Mucosa of descending colon (tissue), 3 donors: ENCODE measurements around the gene SYNE2. TPM values are rescaled to one million over a fixed set of nuclear protein-coding genes. Genes with fewer than 3 reads are reported as not detected.
"Not testable (repeated sequence)": the region's sequence is repeated elsewhere in the genome, so short reads cannot be mapped to it uniquely, and the experiment has no call there.

ENCODE experiments used
- ATAC-seq: fragments of 200-7000 bp; cut with Tn5 transposase; one replicate; pipeline ENCODE4 v1.9.1; 2020; ENCODE audit warnings: mild to moderate bottlenecking, moderate library complexity
- DNase-seq, 3 donors: peaks; one replicate each; pipeline ENCODE4 v3.0.0-alpha.2; 2020
- H3K36me3 ChIP-seq: fragments of 200-600 bp; one replicate; pipeline ENCODE4 v1.8.0; 2021; ENCODE audit warnings: low read depth, mild to moderate bottlenecking
- H3K4me1 ChIP-seq: fragments of 200-600 bp; one replicate; pipeline ENCODE4 v1.8.0; 2021; ENCODE audit warnings: low read depth, mild to moderate bottlenecking
- H3K4me3 ChIP-seq: fragments of 200-600 bp; one replicate; pipeline ENCODE4 v1.8.0; 2021; ENCODE audit warnings: mild to moderate bottlenecking
- H3K9me3 ChIP-seq: fragments of 200-600 bp; one replicate; pipeline ENCODE4 v1.8.0; 2021; ENCODE audit warnings: mild to moderate bottlenecking
- intact Hi-C, 2 donors: fragments of 100-400 bp; cut with DNase I in 1 of 2; cut with micrococcal nuclease in 1 of 2; formaldehyde crosslinking; loops; one replicate each; pipeline versions ENCODE4 v1.11.0 to v1.11.1; 2022; cut with DNase I, micrococcal nuclease
- long read RNA-seq, 2 donors: library from polyadenylated mRNA; unstranded; transcript quantifications; one replicate each; pipeline ENCODE4 v2.0.0, GENCODE V29; 2019 to 2021
- total RNA-seq, 3 donors: library from RNA; stranded (reverse); fragmentation: NEBNext Ultra II Directional in 2 of 3; extraction: Animal tissue kit (Norgen Biotek cat#: 25700) in 2 of 3; gene quantifications; one replicate each; pipeline versions ENCODE4 v1.2.1 to v1.2.4, GENCODE V29; 2021 to 2023
- TF ChIP-seq, protein P1 (sequence below): fragments of 200-600 bp; IDR thresholded peaks from one replicate; pipeline ENCODE4 v1.8.0; 2022; ENCODE audit warnings: antibody characterized with exemption, mild to moderate bottlenecking
- donor health status: DM: no; HTN: no; CAD: no; lungs with moderate emphysema.
- donor health status: DM: no; HTN: no; CAD: no.
- donor health status: DM: no; HTN: yes; CAD: no.

The SYNE2 gene, protein sequence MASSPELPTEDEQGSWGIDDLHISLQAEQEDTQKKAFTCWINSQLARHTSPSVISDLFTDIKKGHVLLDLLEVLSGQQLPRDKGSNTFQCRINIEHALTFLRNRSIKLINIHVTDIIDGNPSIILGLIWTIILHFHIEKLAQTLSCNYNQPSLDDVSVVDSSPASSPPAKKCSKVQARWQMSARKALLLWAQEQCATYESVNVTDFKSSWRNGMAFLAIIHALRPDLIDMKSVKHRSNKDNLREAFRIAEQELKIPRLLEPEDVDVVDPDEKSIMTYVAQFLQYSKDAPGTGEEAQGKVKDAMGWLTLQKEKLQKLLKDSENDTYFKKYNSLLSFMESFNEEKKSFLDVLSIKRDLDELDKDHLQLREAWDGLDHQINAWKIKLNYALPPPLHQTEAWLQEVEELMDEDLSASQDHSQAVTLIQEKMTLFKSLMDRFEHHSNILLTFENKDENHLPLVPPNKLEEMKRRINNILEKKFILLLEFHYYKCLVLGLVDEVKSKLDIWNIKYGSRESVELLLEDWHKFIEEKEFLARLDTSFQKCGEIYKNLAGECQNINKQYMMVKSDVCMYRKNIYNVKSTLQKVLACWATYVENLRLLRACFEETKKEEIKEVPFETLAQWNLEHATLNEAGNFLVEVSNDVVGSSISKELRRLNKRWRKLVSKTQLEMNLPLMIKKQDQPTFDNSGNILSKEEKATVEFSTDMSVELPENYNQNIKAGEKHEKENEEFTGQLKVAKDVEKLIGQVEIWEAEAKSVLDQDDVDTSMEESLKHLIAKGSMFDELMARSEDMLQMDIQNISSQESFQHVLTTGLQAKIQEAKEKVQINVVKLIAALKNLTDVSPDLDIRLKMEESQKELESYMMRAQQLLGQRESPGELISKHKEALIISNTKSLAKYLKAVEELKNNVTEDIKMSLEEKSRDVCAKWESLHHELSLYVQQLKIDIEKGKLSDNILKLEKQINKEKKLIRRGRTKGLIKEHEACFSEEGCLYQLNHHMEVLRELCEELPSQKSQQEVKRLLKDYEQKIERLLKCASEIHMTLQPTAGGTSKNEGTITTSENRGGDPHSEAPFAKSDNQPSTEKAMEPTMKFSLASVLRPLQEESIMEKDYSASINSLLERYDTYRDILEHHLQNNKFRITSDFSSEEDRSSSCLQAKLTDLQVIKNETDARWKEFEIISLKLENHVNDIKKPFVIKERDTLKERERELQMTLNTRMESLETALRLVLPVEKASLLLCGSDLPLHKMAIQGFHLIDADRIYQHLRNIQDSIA (N-terminal part only)
- total RNA-seq, result 100 to 1,000 TPM; 104 to 215 (median 174) TPM
- long read RNA-seq, donor 1, partial matches to known transcripts, result 5 of 18 reads
- long read RNA-seq, donor 1, other reads (novel, unspliced or antisense), result 13 of 18 reads
- long read RNA-seq, donor 2, partial matches to known transcripts, result 21 of 29 reads
- long read RNA-seq, donor 2, other reads (novel, unspliced or antisense), result 8 of 29 reads

GRCh38 chr14:63852817-63853731 lies at the start of gene SYNE2:
TSS of gene SYNE2 (plus strand) at chr14:63853004. CDS start at chr14:63909149, 56,145 bp downstream.
- DNase-seq (peak; percentile 85 to 92 (median 88)), ATAC-seq (peak; percentile 93)
- peaks cover 6% of the 10 kb centered on the region for H3K4me1 ChIP-seq
- no peaks in the 10 kb centered on the region for H3K36me3 ChIP-seq
- peak within 1 kb of the TSS; percentile 79 for H3K4me3 ChIP-seq
- TF ChIP-seq, protein P1, sequence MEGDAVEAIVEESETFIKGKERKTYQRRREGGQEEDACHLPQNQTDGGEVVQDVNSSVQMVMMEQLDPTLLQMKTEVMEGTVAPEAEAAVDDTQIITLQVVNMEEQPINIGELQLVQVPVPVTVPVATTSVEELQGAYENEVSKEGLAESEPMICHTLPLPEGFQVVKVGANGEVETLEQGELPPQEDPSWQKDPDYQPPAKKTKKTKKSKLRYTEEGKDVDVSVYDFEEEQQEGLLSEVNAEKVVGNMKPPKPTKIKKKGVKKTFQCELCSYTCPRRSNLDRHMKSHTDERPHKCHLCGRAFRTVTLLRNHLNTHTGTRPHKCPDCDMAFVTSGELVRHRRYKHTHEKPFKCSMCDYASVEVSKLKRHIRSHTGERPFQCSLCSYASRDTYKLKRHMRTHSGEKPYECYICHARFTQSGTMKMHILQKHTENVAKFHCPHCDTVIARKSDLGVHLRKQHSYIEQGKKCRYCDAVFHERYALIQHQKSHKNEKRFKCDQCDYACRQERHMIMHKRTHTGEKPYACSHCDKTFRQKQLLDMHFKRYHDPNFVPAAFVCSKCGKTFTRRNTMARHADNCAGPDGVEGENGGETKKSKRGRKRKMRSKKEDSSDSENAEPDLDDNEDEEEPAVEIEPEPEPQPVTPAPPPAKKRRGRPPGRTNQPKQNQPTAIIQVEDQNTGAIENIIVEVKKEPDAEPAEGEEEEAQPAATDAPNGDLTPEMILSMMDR, result peak; percentile 40
- intact Hi-C loops, result no loop called here
- no peaks in the 10 kb centered on the region for H3K9me3 ChIP-seq

GRCh38 chr14:63803221-63803791 lies 49.5 kb upstream of the SYNE2 start:
- DNase-seq, H3K9me3 ChIP-seq, H3K4me1 ChIP-seq, H3K36me3 ChIP-seq, ATAC-seq, intact Hi-C loops, H3K4me3 ChIP-seq: not testable (repeated sequence)

DNA sequence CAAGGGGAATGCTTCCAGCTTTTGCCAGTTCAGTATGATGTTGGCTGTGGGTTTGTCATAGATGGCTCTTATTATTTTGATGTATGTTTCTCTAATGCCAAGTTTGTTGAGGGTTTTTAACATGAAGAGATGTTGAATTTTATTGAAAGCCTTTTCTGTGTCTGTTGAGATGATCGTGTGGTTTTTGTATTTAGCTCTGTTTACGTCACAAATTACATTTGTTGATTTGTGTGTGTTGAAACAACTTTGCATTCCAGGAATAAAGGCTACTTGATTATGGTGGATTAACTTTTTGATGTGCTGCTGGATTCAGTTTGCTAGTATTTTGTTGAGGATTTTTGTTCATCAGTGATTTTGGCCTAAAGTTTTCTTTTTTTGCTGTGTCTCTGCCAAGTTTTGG lies 46.7 kb upstream of the SYNE2 start:
- DNase-seq, intact Hi-C loops, H3K36me3 ChIP-seq, H3K9me3 ChIP-seq, ATAC-seq, H3K4me3 ChIP-seq, H3K4me1 ChIP-seq: not testable (repeated sequence)

DNA sequence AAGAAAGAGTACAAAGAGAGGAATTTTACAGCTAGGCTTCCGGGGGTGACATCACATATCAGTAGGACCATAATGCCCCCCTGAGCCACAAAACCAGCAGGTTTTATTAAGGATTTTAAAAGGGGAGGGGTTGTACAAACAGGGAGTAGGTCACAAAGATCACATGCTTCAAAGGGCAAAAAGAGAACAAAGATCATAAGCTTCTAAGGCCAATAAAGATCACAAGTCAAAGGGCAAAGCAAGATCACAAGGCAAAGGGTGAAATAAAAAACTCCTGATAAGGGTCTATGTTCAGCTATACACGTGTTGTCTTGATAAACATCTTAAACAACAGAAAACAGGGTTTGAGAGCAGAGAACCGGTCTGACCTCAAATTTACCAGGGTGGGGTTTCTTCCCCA lies 41.1 kb upstream of the SYNE2 start:
- H3K4me1 ChIP-seq, H3K4me3 ChIP-seq, intact Hi-C loops, ATAC-seq, H3K36me3 ChIP-seq, DNase-seq: not testable (repeated sequence)
- peaks cover 13% of the 10 kb centered on the region for H3K9me3 ChIP-seq

DNA sequence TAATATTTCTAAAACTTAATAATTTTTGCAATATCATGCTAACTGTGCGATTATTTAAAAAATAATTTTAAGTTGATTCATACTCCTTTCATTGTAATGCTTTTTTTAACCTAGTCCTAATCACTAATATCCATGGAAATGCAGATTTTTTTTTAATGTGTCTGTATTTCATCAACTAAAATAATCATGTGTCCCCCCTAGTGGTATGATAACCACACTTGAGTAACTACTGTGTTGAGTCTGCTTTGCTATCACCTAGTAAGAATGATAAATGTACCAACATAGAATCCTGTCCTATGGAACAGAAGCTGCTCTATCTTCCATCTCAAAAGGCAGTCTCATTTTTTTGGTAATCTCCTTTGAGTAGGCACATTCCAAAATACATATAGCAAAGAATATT lies 19.1 kb upstream of the SYNE2 start:
- H3K36me3 ChIP-seq, result no peaks in the 10 kb centered on the region
- no peak for DNase-seq
- TF ChIP-seq, protein P1, result no peak
- intact Hi-C loops, result no loop called here
- H3K4me3 ChIP-seq, result no peak overlapping the region
- no peak for ATAC-seq
- no peaks in the 10 kb centered on the region for H3K9me3 ChIP-seq
- H3K4me1 ChIP-seq, result no peaks in the 10 kb centered on the region

- H3K36me3 ChIP-seq, result no peaks in the 10 kb centered on the region
- no peaks in the 10 kb centered on the region for H3K4me1 ChIP-seq
- ATAC-seq, result peak; percentile 53
- TF ChIP-seq, protein P1, result no peak
- no peak overlapping the region for H3K4me3 ChIP-seq
- H3K9me3 ChIP-seq, result peaks cover 5% of the 10 kb centered on the region
- DNase-seq, result peak in 2 of 3 donors; percentile 69
- intact Hi-C loops, result no loop called here
Measured at GRCh38 chr14:63840981-63841380, 11.8 kb upstream of the SYNE2 start.
